Measurements from ENCODE around the gene RBBP5. TPM values are rescaled to one million over a fixed set of nuclear protein-coding genes. Genes with fewer than 3 reads are reported as not detected.

RBBP5 gene
- total RNA-seq, 1 experiment from 2014 or later = 19.0 TPM

DNA sequence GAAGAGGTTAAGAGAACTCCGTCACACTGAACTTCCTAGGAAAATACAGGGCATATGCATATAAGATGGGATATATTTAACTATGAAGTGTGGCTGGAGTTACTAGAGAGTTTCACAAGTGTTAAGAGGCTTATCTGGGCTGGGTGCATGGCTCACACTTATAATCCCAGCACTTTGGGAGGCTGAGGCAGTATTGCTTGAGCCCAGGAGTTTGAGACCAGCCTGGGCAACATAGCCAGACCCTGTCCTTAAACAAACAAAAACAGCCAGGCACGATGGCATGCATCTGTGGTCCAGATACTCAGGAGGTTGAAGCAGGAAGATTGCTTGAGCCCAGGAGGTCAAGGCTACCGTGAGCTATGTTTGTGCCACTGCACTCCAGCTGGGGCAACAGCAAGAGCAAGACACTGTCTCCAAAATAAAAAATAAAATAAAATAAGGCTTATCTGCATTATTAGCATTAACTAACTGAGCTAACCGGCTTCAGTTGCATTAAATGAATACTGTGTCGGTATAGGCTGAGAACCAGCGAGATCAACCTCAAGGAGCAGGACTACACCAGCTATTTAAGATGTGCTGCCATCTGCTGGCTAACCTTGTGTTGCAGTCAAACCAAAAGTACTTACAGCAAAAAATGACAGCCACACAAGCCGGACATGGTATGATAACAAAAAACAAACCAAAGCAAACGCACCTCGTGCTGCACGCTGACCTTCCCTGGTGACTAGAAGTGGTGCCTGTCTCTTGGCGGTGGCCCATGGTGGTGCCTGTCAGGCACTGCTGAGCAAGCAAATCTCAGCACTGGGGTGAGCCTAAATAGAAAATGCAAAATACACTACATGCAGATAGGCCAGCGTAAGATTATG lies 19.7 kb upstream of the RBBP5 start:
- Mint-ChIP-seq H3K36me3 (ENCODE audit: insufficient read depth, unreplicated experiment) (no peaks in the 10 kb centered on the region), H3K9me3 (ENCODE audit: unreplicated experiment) (no peaks in the 10 kb centered on the region), H3K4me1 (ENCODE audit: low read depth, unreplicated experiment) (peaks cover 11% of the 10 kb centered on the region), H3K27me3 (ENCODE audit: insufficient read depth, unreplicated experiment) (no peaks in the 10 kb centered on the region), H3K27ac (ENCODE audit: unreplicated experiment) (no peak overlapping the region), H3K4me3 (ENCODE audit: unreplicated experiment) (no peak overlapping the region)
- no peaks in the 10 kb centered on the region for H3K9me3 ChIP-seq
- TF ChIP-seq, protein P1, sequence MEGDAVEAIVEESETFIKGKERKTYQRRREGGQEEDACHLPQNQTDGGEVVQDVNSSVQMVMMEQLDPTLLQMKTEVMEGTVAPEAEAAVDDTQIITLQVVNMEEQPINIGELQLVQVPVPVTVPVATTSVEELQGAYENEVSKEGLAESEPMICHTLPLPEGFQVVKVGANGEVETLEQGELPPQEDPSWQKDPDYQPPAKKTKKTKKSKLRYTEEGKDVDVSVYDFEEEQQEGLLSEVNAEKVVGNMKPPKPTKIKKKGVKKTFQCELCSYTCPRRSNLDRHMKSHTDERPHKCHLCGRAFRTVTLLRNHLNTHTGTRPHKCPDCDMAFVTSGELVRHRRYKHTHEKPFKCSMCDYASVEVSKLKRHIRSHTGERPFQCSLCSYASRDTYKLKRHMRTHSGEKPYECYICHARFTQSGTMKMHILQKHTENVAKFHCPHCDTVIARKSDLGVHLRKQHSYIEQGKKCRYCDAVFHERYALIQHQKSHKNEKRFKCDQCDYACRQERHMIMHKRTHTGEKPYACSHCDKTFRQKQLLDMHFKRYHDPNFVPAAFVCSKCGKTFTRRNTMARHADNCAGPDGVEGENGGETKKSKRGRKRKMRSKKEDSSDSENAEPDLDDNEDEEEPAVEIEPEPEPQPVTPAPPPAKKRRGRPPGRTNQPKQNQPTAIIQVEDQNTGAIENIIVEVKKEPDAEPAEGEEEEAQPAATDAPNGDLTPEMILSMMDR (IDR thresholded peaks at IDR 0.05; ENCODE audit: insufficient read depth in 1 of 2, low read depth in 1 of 2, low read length in 1 of 2, severe bottlenecking in 1 of 2, unreplicated experiment in 1 of 2) = peak; percentile 66 to 67
- H3K27me3 ChIP-seq (replicated peaks; ENCODE audit: control insufficient read depth, insufficient read depth, low read length) = no peaks in the 10 kb centered on the region
- H3K36me3 ChIP-seq (ENCODE audit: control insufficient read depth, insufficient read depth, low read length) = no peaks in the 10 kb centered on the region
- peak; percentile 56 to 72 for DNase-seq
- intact Hi-C loops (cut with micrococcal nuclease; ENCODE audit: unreplicated experiment) = loop anchor here (1.0 kb wide), 3 partner anchors 19 to 152 kb away; no protein-coding TSS in a partner anchor
- CTCF ChIA-PET = interaction anchor here (0.6 to 1.6 kb wide), 14 partner anchors 10 to 608 kb away, joined by 3 to 14 read pairs (median 4); partner anchors contain the start of genes RBBP5 and TMCC2
- H3K4me1 ChIP-seq = peaks cover 15% of the 10 kb centered on the region
- POLR2A ChIA-PET = interaction anchor here (0.6 kb wide), 1 partner anchor 17 kb away, joined by 6 read pairs; no protein-coding TSS in a partner anchor
- H3K4me3 ChIP-seq (ENCODE audit: low read depth, low read length) = no peak overlapping the region
- BruUV-seq (replicated peaks) = no TSS peak

- no peaks in the 10 kb centered on the region for H3K9me3 ChIP-seq
- Mint-ChIP-seq H3K4me1 (ENCODE audit: low read depth, unreplicated experiment) (peaks cover 10% of the 10 kb centered on the region), H3K36me3 (ENCODE audit: insufficient read depth, unreplicated experiment) (no peaks in the 10 kb centered on the region), H3K4me3 (ENCODE audit: unreplicated experiment) (no peak overlapping the region), H3K9me3 (ENCODE audit: unreplicated experiment) (no peaks in the 10 kb centered on the region), H3K27ac (ENCODE audit: unreplicated experiment) (no peak overlapping the region), H3K27me3 (ENCODE audit: insufficient read depth, unreplicated experiment) (no peaks in the 10 kb centered on the region)
- intact Hi-C loops (cut with micrococcal nuclease; ENCODE audit: unreplicated experiment) = no loop called here
- TF ChIP-seq, protein P1 (IDR thresholded peaks at IDR 0.05; ENCODE audit: insufficient read depth in 1 of 2, low read depth in 1 of 2, low read length in 1 of 2, severe bottlenecking in 1 of 2, unreplicated experiment in 1 of 2) = no peak
- no peak for DNase-seq
- H3K4me1 ChIP-seq = peaks cover 13% of the 10 kb centered on the region
- H3K4me3 ChIP-seq (ENCODE audit: low read depth, low read length) = no peak overlapping the region
- H3K27me3 ChIP-seq (replicated peaks; ENCODE audit: control insufficient read depth, insufficient read depth, low read length) = no peaks in the 10 kb centered on the region
- no peaks in the 10 kb centered on the region for H3K36me3 ChIP-seq (ENCODE audit: control insufficient read depth, insufficient read depth, low read length)
- no TSS peak for BruUV-seq (replicated peaks)
- ChIA-PET POLR2A (no interaction called here), CTCF (no interaction called here)
Measured at GRCh38 chr1:205140113-205140512, 18.3 kb upstream of the RBBP5 start.

- H3K9me3 ChIP-seq = no peaks in the 10 kb centered on the region
- intact Hi-C loops (cut with micrococcal nuclease; ENCODE audit: unreplicated experiment) = no loop called here
- Mint-ChIP-seq H3K27me3 (ENCODE audit: insufficient read depth, unreplicated experiment) (no peaks in the 10 kb centered on the region), H3K27ac (ENCODE audit: unreplicated experiment) (no peak overlapping the region), H3K4me1 (ENCODE audit: low read depth, unreplicated experiment) (no peaks in the 10 kb centered on the region), H3K4me3 (ENCODE audit: unreplicated experiment) (no peak overlapping the region), H3K9me3 (ENCODE audit: unreplicated experiment) (no peaks in the 10 kb centered on the region), H3K36me3 (ENCODE audit: insufficient read depth, unreplicated experiment) (no peaks in the 10 kb centered on the region)
- no peaks in the 10 kb centered on the region for H3K27me3 ChIP-seq (replicated peaks; ENCODE audit: control insufficient read depth, insufficient read depth, low read length)
- BruUV-seq (replicated peaks) = no TSS peak
- no peak overlapping the region for H3K4me3 ChIP-seq (ENCODE audit: low read depth, low read length)
- TF ChIP-seq, protein P1 (IDR thresholded peaks at IDR 0.05; ENCODE audit: insufficient read depth in 1 of 2, low read depth in 1 of 2, low read length in 1 of 2, severe bottlenecking in 1 of 2, unreplicated experiment in 1 of 2) = no peak
- DNase-seq = no peak
- ChIA-PET CTCF (no interaction called here), POLR2A (no interaction called here)
- H3K36me3 ChIP-seq (ENCODE audit: control insufficient read depth, insufficient read depth, low read length) = no peaks in the 10 kb centered on the region
- H3K4me1 ChIP-seq = no peaks in the 10 kb centered on the region
Measured at GRCh38 chr1:205137901-205138300, 16.1 kb upstream of the RBBP5 start.

Data from Caco-2 (cell line).